ENCODE data around the gene GTPBP3. TPM values are rescaled to one million over a fixed set of nuclear protein-coding genes. Genes with fewer than 3 reads are reported as not detected.
A peak's percentile ranks its signal among the peaks of the same experiment; 100 is the strongest.

GTPBP3 gene
- total and polyA plus RNA-seq, 2 of the 13 experiments (the other 11 are each of a cell fraction or from before 2014, with no cell fraction given) = 17.5 to 30.0 TPM

DNA sequence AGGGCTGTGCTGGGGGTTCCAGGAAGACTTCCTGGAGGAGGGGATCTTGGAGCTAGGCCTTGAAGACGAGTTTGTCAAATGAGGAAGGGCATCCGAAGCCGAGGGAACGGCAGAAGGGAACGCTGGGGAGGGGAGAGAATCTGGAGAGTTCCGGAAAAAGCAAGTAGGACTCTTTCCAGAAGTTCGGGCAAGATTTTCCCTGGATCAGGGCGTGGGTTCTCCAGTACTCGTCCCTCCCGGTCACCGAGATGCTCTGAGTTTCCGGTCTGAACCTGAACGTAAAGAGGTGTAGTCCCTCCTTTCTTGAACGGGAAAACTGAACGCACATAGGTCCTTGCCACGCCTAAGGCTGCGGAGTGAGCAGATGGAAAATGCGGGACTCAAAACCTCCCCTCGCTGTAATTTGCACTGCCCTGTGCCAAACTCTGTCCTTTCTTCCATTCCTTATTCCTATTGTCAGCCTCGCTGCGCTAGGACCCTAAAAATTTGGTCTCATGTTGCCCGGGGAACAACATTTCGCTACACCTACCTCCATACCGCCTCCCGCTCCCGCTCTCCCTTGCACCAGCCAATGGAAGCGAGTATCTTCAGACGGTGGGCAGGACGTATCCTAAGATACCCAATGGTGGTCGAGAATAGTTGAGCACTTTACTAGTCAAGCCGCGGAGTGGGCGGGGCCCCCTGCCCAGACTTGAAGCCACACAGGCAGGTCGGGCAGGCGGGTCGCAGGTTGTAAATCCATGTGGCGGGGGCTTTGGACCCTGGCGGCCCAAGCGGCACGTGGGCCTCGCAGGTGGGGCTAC lies at the start of gene GTPBP3 (continued):
- TF ChIP-seq SRSF4 (IDR thresholded peaks at IDR 0.05; ENCODE audit: low read depth, low read length, poor library complexity, severe bottlenecking) (no peak), REXO4 (CRISPR knock-in tag; IDR thresholded peaks at IDR 0.05; ENCODE audit: borderline replicate concordance) (no peak), ZNF616 (CRISPR knock-in tag; IDR thresholded peaks at IDR 0.05; ENCODE audit: low read depth) (no peak), FOXK1 (CRISPR knock-in tag; IDR thresholded peaks at IDR 0.05; ENCODE audit: borderline replicate concordance, low read depth) (peak; percentile 83), ZKSCAN5 (CRISPR knock-in tag; IDR thresholded peaks at IDR 0.05) (no peak), ZMYM4 (CRISPR knock-in tag; IDR thresholded peaks at IDR 0.05) (0 out of 2 replicates have a peak, but pooled peaks have one; percentile 12), PAX8 (CRISPR knock-in tag; IDR thresholded peaks at IDR 0.05; ENCODE audit: borderline replicate concordance) (no peak), DR1 (CRISPR knock-in tag; IDR thresholded peaks at IDR 0.05) (peak; percentile 89), YEATS4 (CRISPR knock-in tag; IDR thresholded peaks at IDR 0.05; ENCODE audit: borderline replicate concordance) (peak; percentile 91), ZNF230 (CRISPR knock-in tag; IDR thresholded peaks at IDR 0.05) (peak; percentile 74; the same call in 1 of the 2 replicates), TBP (CRISPR knock-in tag; IDR thresholded peaks at IDR 0.05) (no peak), FOSL2 (CRISPR knock-in tag; IDR thresholded peaks at IDR 0.05) (peak; percentile 47), ZEB1 (IDR thresholded peaks at IDR 0.05; ENCODE audit: insufficient replicate concordance, low read depth) (peak; percentile 44), STAT5B (CRISPR knock-in tag; IDR thresholded peaks at IDR 0.05) (no peak), XRCC5 (optimal IDR thresholded peaks at IDR 0.05; ENCODE audit: low read length) (peak; percentile 89), ZNF205 (CRISPR knock-in tag; IDR thresholded peaks at IDR 0.05) (peak; percentile 38; the same call in 1 of the 2 replicates), ERF (CRISPR knock-in tag; IDR thresholded peaks at IDR 0.05) (0 out of 2 replicates have a peak, but pooled peaks have one; percentile 48)
- TF ChIP-seq, protein P1, sequence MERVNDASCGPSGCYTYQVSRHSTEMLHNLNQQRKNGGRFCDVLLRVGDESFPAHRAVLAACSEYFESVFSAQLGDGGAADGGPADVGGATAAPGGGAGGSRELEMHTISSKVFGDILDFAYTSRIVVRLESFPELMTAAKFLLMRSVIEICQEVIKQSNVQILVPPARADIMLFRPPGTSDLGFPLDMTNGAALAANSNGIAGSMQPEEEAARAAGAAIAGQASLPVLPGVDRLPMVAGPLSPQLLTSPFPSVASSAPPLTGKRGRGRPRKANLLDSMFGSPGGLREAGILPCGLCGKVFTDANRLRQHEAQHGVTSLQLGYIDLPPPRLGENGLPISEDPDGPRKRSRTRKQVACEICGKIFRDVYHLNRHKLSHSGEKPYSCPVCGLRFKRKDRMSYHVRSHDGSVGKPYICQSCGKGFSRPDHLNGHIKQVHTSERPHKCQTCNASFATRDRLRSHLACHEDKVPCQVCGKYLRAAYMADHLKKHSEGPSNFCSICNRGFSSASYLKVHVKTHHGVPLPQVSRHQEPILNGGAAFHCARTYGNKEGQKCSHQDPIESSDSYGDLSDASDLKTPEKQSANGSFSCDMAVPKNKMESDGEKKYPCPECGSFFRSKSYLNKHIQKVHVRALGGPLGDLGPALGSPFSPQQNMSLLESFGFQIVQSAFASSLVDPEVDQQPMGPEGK (CRISPR knock-in tag; IDR thresholded peaks at IDR 0.05) = peak; percentile 66
- TF ChIP-seq, protein P2, sequence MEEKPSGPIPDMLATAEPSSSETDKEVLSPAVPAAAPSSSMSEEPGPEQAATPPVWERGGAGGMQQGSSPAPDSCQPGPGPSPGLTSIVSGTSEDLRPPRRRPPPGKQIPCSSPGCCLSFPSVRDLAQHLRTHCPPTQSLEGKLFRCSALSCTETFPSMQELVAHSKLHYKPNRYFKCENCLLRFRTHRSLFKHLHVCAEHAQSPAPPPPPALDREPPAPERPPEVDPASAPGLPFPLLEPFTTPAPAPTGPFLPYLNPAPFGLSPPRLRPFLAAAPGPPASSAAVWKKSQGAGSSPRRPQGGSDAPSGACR (CRISPR knock-in tag; IDR thresholded peaks at IDR 0.05) = 0 out of 2 replicates have a peak, but pooled peaks have one; percentile 36
- TF ChIP-seq, protein P3, sequence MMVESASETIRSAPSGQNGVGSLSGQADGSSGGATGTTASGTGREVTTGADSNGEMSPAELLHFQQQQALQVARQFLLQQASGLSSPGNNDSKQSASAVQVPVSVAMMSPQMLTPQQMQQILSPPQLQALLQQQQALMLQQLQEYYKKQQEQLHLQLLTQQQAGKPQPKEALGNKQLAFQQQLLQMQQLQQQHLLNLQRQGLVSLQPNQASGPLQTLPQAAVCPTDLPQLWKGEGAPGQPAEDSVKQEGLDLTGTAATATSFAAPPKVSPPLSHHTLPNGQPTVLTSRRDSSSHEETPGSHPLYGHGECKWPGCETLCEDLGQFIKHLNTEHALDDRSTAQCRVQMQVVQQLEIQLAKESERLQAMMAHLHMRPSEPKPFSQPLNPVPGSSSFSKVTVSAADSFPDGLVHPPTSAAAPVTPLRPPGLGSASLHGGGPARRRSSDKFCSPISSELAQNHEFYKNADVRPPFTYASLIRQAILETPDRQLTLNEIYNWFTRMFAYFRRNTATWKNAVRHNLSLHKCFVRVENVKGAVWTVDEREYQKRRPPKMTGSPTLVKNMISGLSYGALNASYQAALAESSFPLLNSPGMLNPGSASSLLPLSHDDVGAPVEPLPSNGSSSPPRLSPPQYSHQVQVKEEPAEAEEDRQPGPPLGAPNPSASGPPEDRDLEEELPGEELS (CRISPR knock-in tag; IDR thresholded peaks at IDR 0.05) = peak; percentile 47; the same call in 1 of the 2 replicates
